Spleen (tissue), 11 donors: ENCODE measurements around the gene SHF. TPM values are rescaled to one million over a fixed set of nuclear protein-coding genes. Genes with fewer than 3 reads are reported as not detected.
A peak's percentile ranks its signal among the peaks of the same experiment; 100 is the strongest.

Source experiments
- DNase-seq: peaks from one replicate; pipeline ENCODE4 v3.0.0-alpha.2; 2020
- H3K27ac ChIP-seq, 8 donors: fragments of 200-600 bp; sonication (generic) in 7 of 8; 1 replicate in 4 of 8; 2 replicates in 4 of 8; pipeline versions ENCODE4 v1.5.0 to v1.8.0; 2016 to 2021; ENCODE audit warnings: inconsistent platforms in 4 of 8, mild to moderate bottlenecking in 4 of 8, moderate library complexity in 1 of 8
- H3K27me3 ChIP-seq, 7 donors: fragments of 200-600 bp; sonication (generic) in 6 of 7; replicated peaks in 1 of 7; 1 replicate in 4 of 7; 2 replicates in 3 of 7; pipeline versions ENCODE4 v1.5.0 to v1.8.0; 2016 to 2021; ENCODE audit warnings: inconsistent platforms in 3 of 7, mild to moderate bottlenecking in 1 of 7
- H3K36me3 ChIP-seq, 6 donors: fragments of 200-600 bp; sonication (generic) in 5 of 6; 1 replicate in 4 of 6; 2 replicates in 2 of 6; pipeline versions ENCODE4 v1.5.0 to v1.8.0; 2016 to 2021; ENCODE audit warnings: inconsistent platforms in 2 of 6
- H3K4me1 ChIP-seq, 6 donors: fragments of 200-600 bp; sonication (generic) in 5 of 6; 1 replicate in 3 of 6; 2 replicates in 3 of 6; pipeline versions ENCODE4 v1.5.0 to v1.8.0; 2016 to 2021; ENCODE audit warnings: inconsistent platforms in 3 of 6
- H3K4me3 ChIP-seq, 8 donors: fragments of 200-600 bp; sonication (generic) in 7 of 8; 1 replicate in 4 of 8; 2 replicates in 4 of 8; pipeline versions ENCODE4 v1.5.0 to v1.8.0; 2016 to 2021; ENCODE audit warnings: inconsistent platforms in 4 of 8, mild to moderate bottlenecking in 4 of 8, moderate library complexity in 2 of 8
- H3K9me3 ChIP-seq, 8 donors: fragments of 200-600 bp; sonication (generic) in 7 of 8; 1 replicate in 4 of 8; 2 replicates in 4 of 8; pipeline versions ENCODE4 v1.5.0 to v1.8.0; 2016 to 2021; ENCODE audit warnings: inconsistent platforms in 4 of 8
- POLR2A ChIP-seq, 3 donors: fragments of 450-650 bp; IDR thresholded peaks; one replicate each; pipeline ENCODE4 v1.5.1; 2017; ENCODE audit warnings: antibody characterized with exemption in 3 of 3, mild to moderate bottlenecking in 1 of 3
- POLR2AphosphoS5 ChIP-seq, 3 donors: sonication (generic); formaldehyde crosslinking; IDR thresholded peaks; one replicate each; pipeline ENCODE4 v1.5.1; 2017; ENCODE audit warnings: antibody characterized with exemption in 3 of 3
- WGBS, 5 donors: extraction: QIAGEN DNeasy Blood & Tissue Kit in 3 of 5; methylation state at CpG; one replicate each; pipeline versions ENCODE4 v1.1.5 to v1.1.7; 2013 to 2018; 5-methylcytosine and 5-hydroxymethylcytosine counted together
- intact Hi-C: fragments of 100-400 bp; cut with DNase I; formaldehyde crosslinking; loops from one replicate; pipeline ENCODE4 v1.15.0; 2023; ENCODE audit warnings: low total_unique reads
- polyA plus RNA-seq, 3 donors: library from polyadenylated mRNA; stranded (reverse); fragments of 200-250 nt; gene quantifications; one replicate each; pipeline ENCODE4 v1.2.1, GENCODE V29; 2013
- total RNA-seq, 7 donors: library from RNA; depleted of rRNA in 3 of 7; stranded (reverse); fragments of >200 nt in 3 of 7; fragmentation: NEBNext Ultra II Directional in 4 of 7; extraction: Animal tissue kit (Norgen Biotek cat#: 25700) in 4 of 7; gene quantifications; one replicate each; pipeline versions ENCODE4 v1.1.0 to v1.2.1, GENCODE V29; 2016 to 2021
- TF ChIP-seq, protein P1 (sequence below), 11 experiments: fragments of 200-600 bp in 7 of 11; fragments of 450-650 bp in 4 of 11; sonication (generic) in 4 of 11; IDR thresholded peaks in 8 of 11; conservative IDR thresholded peaks in 3 of 11; 1 replicate in 7 of 11; 2 replicates in 4 of 11; pipeline versions ENCODE4 v1.4.0 to v1.8.0; 2016 to 2021; ENCODE audit warnings: antibody characterized with exemption in 11 of 11, inconsistent platforms in 4 of 11, mild to moderate bottlenecking in 1 of 11
- donor health status: healthy with polysubstance abuse.
- donor health status: DM: no; HTN: no; CAD: no; lungs with moderate emphysema.
- donor health status: DM: no; HTN: no; CAD: no.
- donor health status: Bipolar disorder and iron deficiency.
- donor health status: healthy.
- donor health status: DM: no; HTN: no; CAD: no.
- donor health status: DM: yes; HTN: yes; CAD: no.

Gene SHF
- total and polyA plus RNA-seq, 10 donors, result 1.9 to 8.8 (median 5.7) TPM

DNA sequence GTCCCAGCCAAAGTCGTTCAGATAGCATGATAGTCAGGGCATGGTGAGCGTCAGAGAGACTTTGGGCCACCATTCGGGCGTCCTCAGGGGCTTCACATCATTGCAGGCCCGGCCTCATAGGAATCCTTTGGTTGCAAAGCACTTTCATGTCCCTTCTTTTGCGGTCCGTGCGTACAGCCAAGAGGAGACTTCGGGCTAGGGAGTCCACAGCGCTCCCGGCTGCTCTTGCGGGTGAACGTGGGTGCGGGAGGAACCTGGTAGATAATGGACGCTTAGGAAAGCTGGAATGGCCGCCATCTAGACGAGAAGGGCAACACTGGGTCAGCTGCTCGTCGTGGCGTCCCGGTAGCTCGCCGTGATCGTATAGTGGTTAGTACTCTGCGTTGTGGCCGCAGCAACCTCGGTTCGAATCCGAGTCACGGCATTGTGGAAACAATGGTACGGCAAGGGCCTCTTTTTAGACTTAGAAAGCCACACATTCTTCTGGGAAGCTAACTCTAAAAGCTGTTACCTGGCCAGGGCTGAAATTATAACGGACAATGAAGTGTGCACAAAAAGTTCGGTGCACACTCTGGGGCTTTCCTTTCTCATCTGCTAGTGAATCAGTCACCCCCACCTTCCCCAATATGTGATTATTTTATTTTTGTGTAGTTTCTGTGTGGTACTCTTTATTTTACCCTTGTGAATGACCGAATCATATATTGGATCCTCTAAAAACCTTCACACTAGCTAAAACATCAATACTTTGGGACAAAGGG, 13.2 kb upstream of the SHF start:
- Histone ChIP-seq H3K4me1 (peaks cover 0 to 44% (median 16%) of the 10 kb centered on the region in 6 donors), H3K9me3 (no peaks in the 10 kb centered on the region), H3K4me3 (peak overlapping the region; percentile 12 to 82 (median 63)), H3K36me3 (no peaks in the 10 kb centered on the region), H3K27ac (peak overlapping the region; percentile 85 to 99 (median 96)), H3K27me3 (no peaks in the 10 kb centered on the region)
- intact Hi-C loops, result no loop called here
- WGBS, 5 donors, result 3 to 5% (median 3%) methylated on average over 34 of the region's 34 CpGs
- peak; percentile 93 for DNase-seq
- TF ChIP-seq POLR2AphosphoS5 (IDR thresholded peaks at IDR 0.05) (peak in 1 of 3 donors; percentile 67), POLR2A (IDR thresholded peaks at IDR 0.05) (no peak)
- TF ChIP-seq, protein P1, sequence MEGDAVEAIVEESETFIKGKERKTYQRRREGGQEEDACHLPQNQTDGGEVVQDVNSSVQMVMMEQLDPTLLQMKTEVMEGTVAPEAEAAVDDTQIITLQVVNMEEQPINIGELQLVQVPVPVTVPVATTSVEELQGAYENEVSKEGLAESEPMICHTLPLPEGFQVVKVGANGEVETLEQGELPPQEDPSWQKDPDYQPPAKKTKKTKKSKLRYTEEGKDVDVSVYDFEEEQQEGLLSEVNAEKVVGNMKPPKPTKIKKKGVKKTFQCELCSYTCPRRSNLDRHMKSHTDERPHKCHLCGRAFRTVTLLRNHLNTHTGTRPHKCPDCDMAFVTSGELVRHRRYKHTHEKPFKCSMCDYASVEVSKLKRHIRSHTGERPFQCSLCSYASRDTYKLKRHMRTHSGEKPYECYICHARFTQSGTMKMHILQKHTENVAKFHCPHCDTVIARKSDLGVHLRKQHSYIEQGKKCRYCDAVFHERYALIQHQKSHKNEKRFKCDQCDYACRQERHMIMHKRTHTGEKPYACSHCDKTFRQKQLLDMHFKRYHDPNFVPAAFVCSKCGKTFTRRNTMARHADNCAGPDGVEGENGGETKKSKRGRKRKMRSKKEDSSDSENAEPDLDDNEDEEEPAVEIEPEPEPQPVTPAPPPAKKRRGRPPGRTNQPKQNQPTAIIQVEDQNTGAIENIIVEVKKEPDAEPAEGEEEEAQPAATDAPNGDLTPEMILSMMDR (IDR thresholded peaks at IDR 0.05 in 8 of 11, conservative IDR thresholded peaks at IDR 0.05 in 3 of 11), result no peak

DNA sequence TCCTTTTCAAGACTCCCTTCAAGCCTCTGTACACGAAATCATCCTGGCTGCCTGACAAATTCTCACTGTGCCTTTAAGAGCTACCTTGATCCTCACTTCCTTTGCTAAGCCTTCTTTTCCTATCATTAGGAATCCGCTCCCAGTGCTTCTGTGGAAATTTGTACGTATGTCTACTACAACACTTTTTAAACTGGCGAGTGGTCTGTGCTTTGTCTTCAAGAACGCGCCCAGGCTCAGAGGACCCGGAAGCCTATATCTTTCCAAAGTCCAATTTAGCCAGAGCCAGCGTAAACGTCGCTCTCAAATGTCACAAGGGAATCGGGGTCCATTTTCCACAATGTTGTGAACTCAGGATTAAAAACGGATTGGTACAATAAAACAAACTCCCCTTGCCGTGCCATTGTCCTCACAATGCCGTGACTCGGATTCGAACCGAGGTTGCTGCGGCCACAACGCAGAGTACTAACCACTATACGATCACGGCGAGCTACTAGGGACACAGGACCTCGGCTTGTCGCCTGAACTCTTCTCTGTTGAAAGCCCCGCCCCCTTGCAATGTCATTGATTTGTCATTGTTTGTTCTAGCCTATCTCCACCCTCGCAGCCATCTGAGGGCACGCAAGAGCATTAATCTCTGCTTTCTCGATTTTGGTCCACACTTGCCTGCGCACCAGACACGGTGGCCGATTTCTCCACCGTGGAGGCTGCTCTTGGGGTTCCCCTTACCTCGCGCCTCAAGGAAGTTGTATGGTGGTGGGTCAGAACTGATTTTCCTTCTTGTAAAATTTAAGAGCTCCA, 12.4 kb upstream of the SHF start:
- Histone ChIP-seq H3K9me3 (no peaks in the 10 kb centered on the region), H3K27me3 (no peaks in the 10 kb centered on the region), H3K4me3 (peak overlapping the region; percentile 45 to 82 (median 66)), H3K36me3 (no peaks in the 10 kb centered on the region), H3K4me1 (peaks cover 0 to 44% (median 16%) of the 10 kb centered on the region in 6 donors), H3K27ac (peak overlapping the region; percentile 85 to 99 (median 96))
- TF ChIP-seq, protein P1 (IDR thresholded peaks at IDR 0.05 in 8 of 11, conservative IDR thresholded peaks at IDR 0.05 in 3 of 11), result peak in 1 of 11 experiments; percentile 11
- peak; percentile 71 to 96 (median 96) for TF ChIP-seq POLR2A (IDR thresholded peaks at IDR 0.05)
- TF ChIP-seq POLR2AphosphoS5 (IDR thresholded peaks at IDR 0.05), result peak; percentile 72 to 100 (median 98)
- intact Hi-C loops, result no loop called here
- peak; percentile 95 for DNase-seq
- 0 to 1% (median 0%) methylated on average over 34 of the region's 34 CpGs for WGBS, 5 donors

DNA sequence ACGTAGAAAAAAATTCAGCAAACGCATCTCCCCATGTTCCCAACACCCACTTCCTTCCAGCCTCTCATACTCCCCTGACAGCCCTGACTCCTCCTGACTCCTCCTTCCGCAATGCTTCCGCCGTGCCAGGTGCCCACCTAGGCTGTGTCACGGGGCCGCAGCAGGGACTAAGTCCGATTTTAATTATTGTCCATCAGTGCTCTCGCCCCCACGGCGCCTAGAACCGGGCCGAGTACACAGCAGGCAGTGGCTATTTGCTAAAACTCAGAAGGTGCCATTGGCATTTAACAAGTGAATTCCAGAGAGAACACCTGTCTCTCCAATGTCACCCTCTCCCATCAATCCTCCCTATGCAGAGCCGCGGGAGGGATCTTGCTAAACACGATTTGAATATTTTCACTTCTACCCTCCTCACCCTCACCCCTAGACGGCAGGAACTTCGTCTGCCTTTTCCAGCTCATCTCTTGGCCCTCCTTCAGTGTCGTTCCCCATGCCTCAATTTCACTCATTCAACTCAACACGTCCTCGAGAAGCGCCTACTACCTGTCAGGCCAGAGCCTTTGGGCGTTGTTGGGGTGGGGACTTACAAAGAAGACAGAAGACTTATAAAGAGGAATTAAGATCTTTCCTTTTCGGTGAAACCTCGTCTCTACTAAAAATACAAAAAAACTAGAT, 11.5 kb upstream of the SHF start:
- intact Hi-C loops, result no loop called here
- Histone ChIP-seq H3K4me1 (peaks cover 0 to 44% (median 16%) of the 10 kb centered on the region in 6 donors), H3K27me3 (no peaks in the 10 kb centered on the region), H3K27ac (peak overlapping the region; percentile 85 to 99 (median 96)), H3K4me3 (peak overlapping the region; percentile 45 to 82 (median 66)), H3K36me3 (no peaks in the 10 kb centered on the region), H3K9me3 (no peaks in the 10 kb centered on the region)
- TF ChIP-seq POLR2A (IDR thresholded peaks at IDR 0.05), result no peak
- TF ChIP-seq, protein P1 (IDR thresholded peaks at IDR 0.05 in 8 of 11, conservative IDR thresholded peaks at IDR 0.05 in 3 of 11), result no peak
- no peak for TF ChIP-seq POLR2AphosphoS5 (IDR thresholded peaks at IDR 0.05)
- DNase-seq, result no peak
- 0 to 1% (median 1%) methylated on average over 25 of the region's 25 CpGs for WGBS, 5 donors
